ENCODE results near the gene CD52.

The CD52 gene

DNA sequence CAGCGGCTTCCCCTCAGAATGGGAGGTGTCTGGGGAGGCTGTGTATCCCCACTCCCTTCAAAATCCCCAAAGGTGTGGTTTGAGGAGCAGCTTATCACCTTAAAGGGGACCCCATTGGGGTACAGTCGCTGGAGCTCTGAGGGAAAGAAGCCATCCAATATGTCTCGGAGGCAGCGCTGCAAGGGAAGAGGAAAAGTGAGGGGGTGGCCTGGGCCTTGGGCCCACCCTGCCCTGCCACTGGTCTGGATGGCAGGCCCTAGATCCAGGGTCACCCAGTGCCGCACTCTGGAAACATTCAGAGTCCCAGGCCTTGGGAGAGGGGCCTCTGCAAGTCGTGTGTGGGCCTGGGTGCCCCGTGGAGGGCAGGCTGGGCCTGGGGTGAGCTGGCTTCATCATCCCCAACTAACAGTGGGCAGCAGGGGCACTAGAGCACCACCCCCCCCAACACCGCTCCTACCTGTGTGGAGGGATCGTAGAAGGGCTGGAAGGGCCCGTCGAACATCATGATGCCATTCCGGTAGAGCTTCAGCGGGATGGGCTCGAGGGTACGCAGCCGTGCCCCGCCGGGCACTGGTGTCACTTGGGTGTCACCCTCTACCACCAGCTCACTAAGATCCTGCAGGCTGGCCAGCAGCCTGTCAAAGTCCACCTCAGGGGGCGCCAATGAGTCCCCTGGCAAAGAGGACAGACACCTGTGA, 32.2 kb upstream of the CD52 start:
- TF ChIP-seq, protein P1, sequence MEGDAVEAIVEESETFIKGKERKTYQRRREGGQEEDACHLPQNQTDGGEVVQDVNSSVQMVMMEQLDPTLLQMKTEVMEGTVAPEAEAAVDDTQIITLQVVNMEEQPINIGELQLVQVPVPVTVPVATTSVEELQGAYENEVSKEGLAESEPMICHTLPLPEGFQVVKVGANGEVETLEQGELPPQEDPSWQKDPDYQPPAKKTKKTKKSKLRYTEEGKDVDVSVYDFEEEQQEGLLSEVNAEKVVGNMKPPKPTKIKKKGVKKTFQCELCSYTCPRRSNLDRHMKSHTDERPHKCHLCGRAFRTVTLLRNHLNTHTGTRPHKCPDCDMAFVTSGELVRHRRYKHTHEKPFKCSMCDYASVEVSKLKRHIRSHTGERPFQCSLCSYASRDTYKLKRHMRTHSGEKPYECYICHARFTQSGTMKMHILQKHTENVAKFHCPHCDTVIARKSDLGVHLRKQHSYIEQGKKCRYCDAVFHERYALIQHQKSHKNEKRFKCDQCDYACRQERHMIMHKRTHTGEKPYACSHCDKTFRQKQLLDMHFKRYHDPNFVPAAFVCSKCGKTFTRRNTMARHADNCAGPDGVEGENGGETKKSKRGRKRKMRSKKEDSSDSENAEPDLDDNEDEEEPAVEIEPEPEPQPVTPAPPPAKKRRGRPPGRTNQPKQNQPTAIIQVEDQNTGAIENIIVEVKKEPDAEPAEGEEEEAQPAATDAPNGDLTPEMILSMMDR (IDR thresholded peaks at IDR 0.05; ENCODE audit: low read depth, low read length) = peak; percentile 15
- no peak for DNase-seq (ENCODE audit: extremely low read depth, low read depth)

DNA sequence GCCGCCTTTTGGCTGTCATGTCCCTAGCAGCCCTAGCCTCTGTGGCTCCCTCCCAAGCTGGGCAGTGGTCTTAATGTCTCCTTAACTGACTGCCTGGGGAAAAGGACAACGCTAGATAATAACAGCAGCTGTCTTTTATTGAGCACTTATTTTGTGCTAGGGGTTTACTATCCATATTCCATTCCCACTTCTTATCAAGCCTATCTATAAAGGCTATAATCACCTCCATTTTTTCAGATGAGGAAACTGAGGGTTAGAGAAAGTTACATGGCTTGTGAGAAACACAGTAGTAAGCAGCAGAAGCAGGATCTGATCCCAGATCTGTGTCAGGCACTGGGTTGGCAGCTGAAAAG, 31.7 kb upstream of the CD52 start:
- TF ChIP-seq, protein P1 (IDR thresholded peaks at IDR 0.05; ENCODE audit: low read depth, low read length) = no peak

DNA sequence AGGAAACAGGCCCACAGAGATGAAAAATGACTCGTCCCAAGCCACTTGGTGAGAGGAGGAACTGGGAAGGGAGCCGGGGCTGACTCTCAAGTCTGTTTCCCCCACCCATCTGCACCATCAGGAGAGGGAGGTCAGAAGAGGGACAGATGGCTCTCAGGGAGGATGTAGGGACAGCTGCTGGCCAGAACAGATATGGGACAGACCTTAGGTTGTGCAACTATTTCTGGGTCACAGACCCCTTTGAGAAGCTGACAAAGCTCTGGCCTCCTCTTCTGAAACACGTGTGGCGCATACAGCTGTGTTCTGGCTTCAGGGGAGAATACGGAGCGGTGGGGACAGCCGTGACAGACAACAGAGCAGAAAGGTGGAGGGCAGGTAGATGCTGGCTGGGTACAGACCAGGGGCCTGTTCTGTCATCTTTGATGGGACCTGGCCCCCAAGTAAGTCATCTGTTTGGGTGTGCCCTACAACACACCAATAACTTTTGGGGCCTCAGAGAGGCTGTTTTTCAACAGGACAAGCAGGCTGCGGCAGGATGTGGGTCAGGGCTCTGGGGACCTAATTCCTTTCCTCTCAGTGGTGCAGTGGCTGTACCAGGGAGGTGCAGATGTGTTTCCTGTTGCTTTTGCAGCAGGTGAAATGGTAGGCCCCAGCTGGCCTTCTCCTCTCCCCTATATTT, 30.6 kb upstream of the CD52 start:
- TF ChIP-seq, protein P1 (IDR thresholded peaks at IDR 0.05; ENCODE audit: low read depth, low read length) = no peak
- no peak for DNase-seq (ENCODE audit: extremely low read depth, low read depth)

More for the DNA sequence above, 31.7 kb upstream of the CD52 start:
- DNase-seq (ENCODE audit: extremely low read depth, low read depth) = no peak

DNA sequence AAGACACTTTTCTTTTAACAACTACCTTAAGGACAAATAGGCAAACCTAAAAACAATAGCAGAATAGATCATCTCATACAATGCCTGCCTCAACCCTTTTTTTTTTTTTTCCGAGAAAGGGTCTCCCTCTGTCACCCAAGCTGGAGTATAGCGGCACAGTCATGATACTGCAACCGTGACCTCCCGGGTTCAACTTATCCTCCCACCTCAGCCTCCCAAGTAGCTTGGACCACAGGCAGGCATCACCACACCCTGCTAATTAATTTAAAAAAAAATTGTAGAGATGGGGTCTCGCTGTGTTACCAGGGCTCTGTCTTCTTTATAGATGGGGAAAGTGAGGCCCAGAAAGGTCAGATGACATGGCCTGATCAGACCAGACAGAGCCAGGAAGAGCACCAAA, 29.9 kb upstream of the CD52 start:
- TF ChIP-seq, protein P1 (IDR thresholded peaks at IDR 0.05; ENCODE audit: low read depth, low read length) = no peak
- no peak for DNase-seq (ENCODE audit: extremely low read depth, low read depth)

DNA sequence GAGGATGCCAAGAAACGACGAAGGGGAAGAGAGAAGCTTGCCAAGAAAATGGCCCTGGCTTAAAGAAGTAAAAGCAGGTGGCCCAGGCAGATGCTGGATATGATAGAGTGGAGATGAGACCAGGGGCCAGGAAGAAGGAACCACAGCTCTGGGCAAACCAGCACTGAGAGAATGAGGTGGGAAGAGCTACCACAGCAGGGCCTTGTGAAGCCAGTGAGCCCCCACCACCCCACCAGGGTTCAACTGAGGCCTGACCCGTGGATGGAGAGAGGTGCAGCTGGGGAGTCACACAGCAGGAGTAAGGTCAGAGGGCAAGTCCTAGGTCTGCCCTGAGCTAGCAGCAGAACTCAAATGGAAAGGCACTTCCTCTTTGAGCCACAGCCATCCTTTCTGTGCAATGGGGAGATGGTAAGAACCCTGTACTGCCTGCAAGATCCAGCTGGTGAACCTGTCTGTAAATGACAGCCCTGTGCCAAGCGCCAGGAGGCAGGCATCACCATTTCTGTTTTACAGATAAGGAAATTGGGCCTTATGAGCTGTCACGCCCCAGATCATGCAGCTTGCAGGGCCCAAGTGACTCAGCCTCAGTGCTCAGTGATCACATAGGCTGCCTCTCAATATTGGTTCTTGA, 29.3 kb upstream of the CD52 start:
- no peak for DNase-seq (ENCODE audit: extremely low read depth, low read depth)
- TF ChIP-seq, protein P1 (IDR thresholded peaks at IDR 0.05; ENCODE audit: low read depth, low read length) = no peak

DNA sequence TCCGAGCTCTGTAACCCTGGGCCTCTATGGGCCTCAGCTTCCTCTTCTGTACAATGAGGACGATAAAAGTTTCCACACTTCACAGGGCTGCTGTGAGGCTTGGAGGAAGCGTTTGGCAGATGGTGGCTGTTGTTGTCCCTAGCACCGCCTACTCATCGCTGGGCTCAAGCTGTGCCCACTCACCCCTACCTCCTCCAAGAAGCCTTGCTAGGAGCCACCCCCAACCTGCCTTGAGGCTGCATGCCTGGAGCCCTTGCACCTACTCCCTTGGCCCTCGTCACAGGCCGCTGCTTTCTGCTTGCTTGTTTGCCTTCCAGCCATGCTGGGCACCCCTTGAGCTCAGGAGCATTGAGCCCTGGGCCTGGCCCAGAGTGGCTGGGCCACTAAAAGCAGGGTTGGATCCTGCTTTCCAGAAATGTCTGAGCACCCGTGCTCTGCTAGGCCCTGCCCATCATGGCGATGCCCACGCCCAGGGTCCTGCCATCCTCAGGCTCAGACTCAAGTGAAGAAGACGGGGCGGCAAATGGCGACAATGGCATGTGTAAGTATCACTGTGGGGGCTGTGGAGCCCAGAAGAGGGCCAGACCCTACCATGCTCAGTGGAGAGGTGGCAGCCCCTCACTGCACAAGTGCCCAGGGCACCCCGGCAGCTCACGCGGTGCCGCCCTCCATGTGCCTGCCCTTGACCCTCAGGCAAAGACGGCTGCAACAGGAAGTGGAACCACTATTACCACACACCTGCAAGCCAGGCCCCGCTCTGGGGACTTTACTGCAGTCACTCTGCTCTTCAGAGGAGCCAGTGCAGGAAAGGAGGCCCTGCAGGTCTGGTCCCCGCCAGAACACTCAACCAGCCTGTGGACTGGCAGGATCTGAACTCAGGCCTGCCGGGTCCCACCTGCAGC, 28.3 kb upstream of the CD52 start:
- DNase-seq (ENCODE audit: extremely low read depth, low read depth) = no peak
- TF ChIP-seq, protein P1 (IDR thresholded peaks at IDR 0.05; ENCODE audit: low read depth, low read length) = no peak
